Measurements from ENCODE around the gene ANKRD13B.

- TF ChIP-seq REST (IDR thresholded peaks at IDR 0.05; ENCODE audit: insufficient read depth in 1 of 2, low read depth in 2 of 2, low read length in 1 of 2) (no peak), CTCF (IDR thresholded peaks at IDR 0.05) (no peak; the same call in 1 of the 2 replicates)
These were observed 7.7 kb upstream of the ANKRD13B start for GRCh38 chr17:29585080-29585751.
